ENCODE data around the gene RNF157.

The RNF157 gene

DNA sequence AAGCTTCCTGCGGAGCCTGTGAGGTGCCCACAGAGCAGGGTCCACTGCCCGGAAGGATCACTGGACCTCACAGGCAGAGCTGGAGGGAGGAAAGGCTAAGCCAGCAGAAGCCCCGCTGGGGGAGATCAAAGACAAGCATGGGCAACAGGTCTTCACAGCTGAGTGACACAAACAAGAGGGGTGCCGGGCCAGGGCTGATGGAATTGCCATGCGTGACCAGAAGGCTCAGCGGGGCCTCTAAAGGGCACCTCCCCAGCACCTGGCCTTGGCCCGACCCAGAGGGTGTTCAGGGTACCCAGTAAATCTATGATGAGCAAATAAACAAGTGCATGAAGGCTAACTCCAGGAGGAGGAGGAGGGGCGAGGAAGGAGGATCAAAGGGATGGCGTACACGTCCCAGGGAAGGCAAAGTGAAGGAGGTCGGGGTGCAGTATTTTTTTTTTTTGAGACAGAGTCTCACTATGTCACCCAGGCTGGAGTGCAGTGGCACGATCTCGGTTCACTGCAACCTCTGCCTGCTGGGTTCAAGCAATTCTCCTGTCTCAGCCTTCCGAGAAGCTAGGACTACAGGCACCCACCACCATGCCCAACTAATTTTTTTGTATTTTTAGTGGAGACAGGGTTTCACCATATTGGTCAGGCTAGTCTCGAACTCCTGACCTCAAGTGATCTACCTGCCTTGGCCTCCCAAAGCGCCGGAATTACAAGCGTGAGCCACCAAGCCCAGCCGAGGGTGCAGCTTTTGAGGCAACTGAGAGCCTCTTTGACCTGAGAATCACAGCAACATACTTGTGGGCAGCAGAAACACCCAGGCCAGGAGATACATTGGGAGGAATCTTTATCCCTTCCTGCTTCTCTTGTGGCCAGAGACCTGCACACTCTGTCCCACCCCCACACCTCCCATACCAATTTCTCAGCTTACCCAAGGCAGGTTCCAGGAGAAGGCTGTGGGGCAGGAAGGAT is 120.6 kb downstream of the RNF157 start:
- no peak overlapping the region for H3K4me3 ChIP-seq (ENCODE audit: low read length)
- DNase-seq (ENCODE audit: low read depth, low spot score), result no peak

DNA sequence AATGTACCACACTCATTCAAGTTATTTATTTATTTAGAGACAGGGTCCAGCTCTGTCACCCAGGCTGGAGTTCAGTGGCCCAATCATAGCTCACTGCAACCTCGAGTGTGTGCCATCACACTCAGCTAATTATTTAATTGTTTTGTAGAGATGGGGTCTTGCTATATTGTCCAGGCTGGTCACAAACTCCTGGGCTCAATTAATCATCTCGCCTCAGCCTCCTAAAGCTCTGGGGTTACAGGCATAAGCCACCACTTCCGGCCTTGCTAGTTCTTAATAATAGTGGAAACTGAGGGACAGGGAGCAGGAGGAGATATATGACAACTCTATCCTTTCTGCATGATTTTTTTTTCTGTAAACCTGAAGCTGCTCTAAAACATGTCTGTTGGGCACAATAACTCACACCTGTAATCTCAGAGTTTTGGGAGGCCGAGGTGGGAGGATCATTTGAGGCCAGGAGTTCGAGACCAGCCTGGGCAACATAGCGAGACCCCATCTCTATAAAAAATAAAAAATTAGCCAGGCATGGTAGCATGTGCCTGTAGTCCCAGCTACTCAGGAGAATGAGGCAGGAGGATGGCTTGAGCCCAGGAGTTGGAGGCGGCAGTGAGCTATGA is 125.0 kb downstream of the RNF157 start:
- H3K4me3 ChIP-seq (ENCODE audit: low read length), result no peak overlapping the region
- DNase-seq (ENCODE audit: low read depth, low spot score), result no peak

- H3K4me3 ChIP-seq (ENCODE audit: low read length), result no peak overlapping the region
- no peak for DNase-seq (ENCODE audit: low read depth, low spot score)
Measured at GRCh38 chr17:76111956-76112355, 128.3 kb downstream of the RNF157 start.

DNA sequence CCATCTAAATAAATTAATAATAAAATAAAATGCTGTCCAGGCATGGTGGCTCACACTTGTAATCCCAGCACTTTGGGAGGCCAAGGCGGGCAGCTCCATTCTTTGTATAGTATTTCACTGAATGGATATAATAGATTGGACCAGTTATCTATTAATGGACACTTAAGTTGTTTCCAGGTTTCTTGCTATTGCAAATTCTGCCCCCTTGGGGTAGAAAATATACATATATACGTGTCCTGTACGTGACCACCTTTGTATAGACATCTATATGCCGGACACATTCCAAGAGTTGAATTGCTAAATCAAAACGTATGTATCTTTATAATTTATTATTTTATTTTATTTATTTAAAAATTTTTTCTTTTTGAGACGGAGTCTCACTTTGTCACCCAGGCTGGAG is 132.8 kb downstream of the RNF157 start:
- DNase-seq (ENCODE audit: low read depth, low spot score), result peak; percentile 27
- H3K4me3 ChIP-seq (ENCODE audit: low read length), result no peak overlapping the region

- DNase-seq (ENCODE audit: low read depth, low spot score), result no peak
- no peak overlapping the region for H3K4me3 ChIP-seq (ENCODE audit: low read length)
Measured at GRCh38 chr17:76106703-76107102, 133.6 kb downstream of the RNF157 start.

GRCh38 chr17:76104896-76105231 is 135.4 kb downstream of the RNF157 start:
- no peak for DNase-seq (ENCODE audit: low read depth, low spot score)
- no peak overlapping the region for H3K4me3 ChIP-seq (ENCODE audit: low read length)

DNA sequence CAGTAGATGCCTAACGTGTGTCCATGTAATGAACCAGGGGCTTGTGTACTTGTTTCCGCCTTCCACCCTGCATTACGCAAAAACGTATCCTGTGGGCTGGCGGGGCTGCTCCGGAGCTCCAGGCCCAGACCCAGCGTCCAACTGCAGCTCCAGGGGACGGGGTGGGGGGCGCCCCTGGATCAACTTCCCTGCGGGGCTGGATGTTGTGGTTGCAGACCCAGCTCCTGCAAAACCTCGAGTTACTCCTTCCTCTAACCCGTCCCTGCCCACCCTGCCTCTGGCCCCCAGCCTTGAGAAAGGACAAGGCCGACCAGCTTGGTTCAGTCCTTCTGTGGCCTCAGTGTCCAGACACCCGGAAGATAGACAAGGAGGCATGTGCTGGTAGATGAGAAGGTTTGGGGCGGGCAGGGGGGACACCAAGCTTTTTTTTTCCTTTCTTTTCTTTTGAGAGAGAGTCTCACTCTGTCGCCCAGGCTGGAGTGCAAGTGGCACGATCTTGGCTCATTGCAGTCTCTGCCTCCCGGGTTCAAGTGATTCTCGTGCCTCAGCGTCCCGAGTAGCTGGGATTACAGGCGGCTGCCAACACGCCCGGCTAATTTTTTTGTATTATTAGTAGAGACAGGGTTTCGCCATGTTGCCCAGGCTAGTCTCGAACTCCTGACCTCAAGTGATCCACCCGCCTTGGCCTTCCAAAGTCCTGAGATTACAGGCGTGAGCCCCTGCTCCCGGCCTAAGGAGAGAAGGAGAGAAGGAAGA is 136.0 kb downstream of the RNF157 start:
- no peak for DNase-seq (ENCODE audit: low read depth, low spot score)
- peak overlapping the region; percentile 92 for H3K4me3 ChIP-seq (ENCODE audit: low read length)

GRCh38 chr17:76103274-76104139 is 136.8 kb downstream of the RNF157 start, which contains the start of gene EXOC7:
Gene EXOC7, minus strand, starts transcription at chr17:76103787. Its CDS starts 95 bp downstream, at chr17:76103692.
- peak; percentile 89 for DNase-seq (ENCODE audit: low read depth, low spot score)
- peak within 1 kb of the TSS; percentile 92 for H3K4me3 ChIP-seq (ENCODE audit: low read length)

DNA sequence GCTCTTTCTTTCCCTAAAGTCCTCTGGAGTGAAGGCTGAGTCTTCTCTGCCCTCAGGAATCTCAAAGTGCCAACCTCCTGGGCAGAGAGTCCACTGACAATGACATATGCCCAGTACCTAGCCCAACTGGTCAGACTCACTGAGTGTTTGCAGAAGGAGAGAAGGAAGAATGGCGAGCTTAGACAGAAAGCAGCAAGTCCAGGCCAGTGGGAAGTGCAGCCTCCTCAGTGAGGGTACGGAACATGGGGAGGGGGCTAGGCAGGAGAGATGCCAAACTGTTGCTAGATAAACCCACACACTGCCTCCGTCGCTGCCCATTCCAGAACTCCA is 137.4 kb downstream of the RNF157 start:
- no peak for DNase-seq (ENCODE audit: low read depth, low spot score)
- H3K4me3 ChIP-seq (ENCODE audit: low read length), result peak overlapping the region; percentile 92

- no peak overlapping the region for H3K4me3 ChIP-seq (ENCODE audit: low read length)
- no peak for DNase-seq (ENCODE audit: low read depth, low spot score)
Measured at GRCh38 chr17:76097716-76098295, 142.5 kb downstream of the RNF157 start.

GRCh38 chr17:76095943-76096342 is 144.3 kb downstream of the RNF157 start:
- DNase-seq (ENCODE audit: low read depth, low spot score), result no peak
- no peak overlapping the region for H3K4me3 ChIP-seq (ENCODE audit: low read length)

- H3K4me3 ChIP-seq (ENCODE audit: low read length), result no peak overlapping the region
- no peak for DNase-seq (ENCODE audit: low read depth, low spot score)
Measured at GRCh38 chr17:76094046-76094445, 146.2 kb downstream of the RNF157 start.

DNA sequence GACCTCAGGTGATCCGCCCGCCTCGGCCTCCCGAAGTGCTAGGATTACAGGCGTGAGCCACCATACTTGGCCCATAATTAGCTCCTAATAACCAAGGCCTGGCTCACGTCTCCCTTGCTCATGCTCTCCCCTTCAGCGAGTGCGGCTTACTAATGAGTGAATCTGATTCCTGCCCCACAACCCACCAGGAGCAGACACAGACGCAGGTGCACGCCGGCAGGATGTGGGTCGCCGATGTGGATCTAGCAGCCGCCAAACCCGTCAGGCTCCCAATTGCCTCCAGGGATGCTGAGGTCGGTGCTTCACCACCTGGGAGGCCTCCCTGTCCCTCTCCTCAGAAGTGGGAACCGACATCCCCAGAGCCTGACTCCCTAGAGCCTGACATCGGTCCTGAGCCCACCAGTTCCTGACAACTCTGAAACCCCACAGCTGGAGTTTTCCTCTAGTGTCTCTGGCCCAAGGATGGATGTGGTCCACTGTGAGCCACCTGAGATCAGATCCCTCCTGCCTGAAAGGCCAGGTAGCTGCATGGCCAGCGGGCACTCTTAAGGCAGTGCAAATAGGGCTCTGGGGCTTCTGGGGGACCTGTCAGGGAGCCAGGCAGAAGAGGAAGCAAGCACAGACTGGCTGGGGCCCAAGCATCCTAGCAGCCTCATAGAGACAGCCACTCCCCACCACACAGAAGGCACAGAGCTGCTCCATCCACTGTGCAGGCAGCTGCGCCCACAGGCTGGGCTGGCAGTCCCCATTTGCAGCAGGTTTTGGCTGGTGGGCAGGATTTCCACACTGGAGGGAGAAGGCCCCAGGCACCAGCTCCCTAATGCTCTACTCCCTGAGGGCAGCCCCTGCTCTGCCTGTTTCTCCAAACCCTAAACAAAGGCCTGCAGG is 147.5 kb downstream of the RNF157 start:
- peak; percentile 89 for DNase-seq (ENCODE audit: low read depth, low spot score)

More for the DNA sequence above, 147.5 kb downstream of the RNF157 start:
- H3K4me3 ChIP-seq (ENCODE audit: low read length), result peak overlapping the region; percentile 23

Data from Jurkat, Clone E6-1 (cell line).